Skin epidermis (tissue), 12 donors: ENCODE data around the gene USP25.
A peak's percentile ranks its signal among the peaks of the same experiment; 100 is the strongest.

Experiments used
- H3K27ac ChIP-seq, 21 experiments: fragments of 200-600 bp; sonication (generic) in 11 of 21; one replicate each; pipeline ENCODE4 v1.5.0; 2020; ENCODE audit warnings: mild to moderate bottlenecking in 3 of 21, inconsistent platforms in 2 of 21, moderate library complexity in 2 of 21
- H3K4me3 ChIP-seq, 7 experiments: fragments of 200-600 bp; sonication (generic) in 2 of 7; one replicate each; pipeline ENCODE4 v1.5.0; 2020; ENCODE audit warnings: inconsistent platforms in 2 of 7, mild to moderate bottlenecking in 2 of 7, moderate library complexity in 1 of 7

The USP25 gene

GRCh38 chr21:15797577-15798363 lies 68.0 kb downstream of the USP25 start:
- no peak overlapping the region for H3K4me3 ChIP-seq
- no peak overlapping the region for H3K27ac ChIP-seq

- no peak overlapping the region for H3K4me3 ChIP-seq
- no peak overlapping the region for H3K27ac ChIP-seq
Observed at GRCh38 chr21:15801352-15801863, 71.6 kb downstream of the USP25 start.

GRCh38 chr21:15804247-15805005 lies 74.6 kb downstream of the USP25 start:
- Histone ChIP-seq H3K27ac (no peak overlapping the region), H3K4me3 (no peak overlapping the region)

- Histone ChIP-seq H3K27ac (no peak overlapping the region), H3K4me3 (no peak overlapping the region)
Observed at GRCh38 chr21:15809065-15809464, 79.3 kb downstream of the USP25 start.

- no peak overlapping the region for H3K4me3 ChIP-seq
Observed at GRCh38 chr21:15809818-15810217, 80.0 kb downstream of the USP25 start.

GRCh38 chr21:15815285-15815684 lies 85.5 kb downstream of the USP25 start:
- H3K4me3 ChIP-seq, result no peak overlapping the region
- H3K27ac ChIP-seq, result no peak overlapping the region

More at GRCh38 chr21:15809818-15810217, 80.0 kb downstream of the USP25 start:
- H3K27ac ChIP-seq, result no peak overlapping the region

GRCh38 chr21:15820327-15820726 lies 90.5 kb downstream of the USP25 start:
- H3K27ac ChIP-seq, result no peak overlapping the region
- no peak overlapping the region for H3K4me3 ChIP-seq

GRCh38 chr21:15820852-15821379 lies 91.1 kb downstream of the USP25 start:
- no peak overlapping the region for H3K27ac ChIP-seq
- no peak overlapping the region for H3K4me3 ChIP-seq

- Histone ChIP-seq H3K27ac (peak overlapping the region in 2 of 21 experiments; percentile 7 to 8), H3K4me3 (no peak overlapping the region)
Observed at GRCh38 chr21:15823486-15824150, 93.8 kb downstream of the USP25 start.

GRCh38 chr21:15825700-15826099 lies 95.9 kb downstream of the USP25 start:
- Histone ChIP-seq H3K27ac (no peak overlapping the region), H3K4me3 (no peak overlapping the region)

- H3K4me3 ChIP-seq, result no peak overlapping the region
- no peak overlapping the region for H3K27ac ChIP-seq
Observed at GRCh38 chr21:15826147-15826780, 96.5 kb downstream of the USP25 start.

- no peak overlapping the region for H3K4me3 ChIP-seq
- no peak overlapping the region for H3K27ac ChIP-seq
Observed at GRCh38 chr21:15826908-15827601, 97.3 kb downstream of the USP25 start.

- H3K27ac ChIP-seq, result no peak overlapping the region
Observed at GRCh38 chr21:15831497-15831896, 101.7 kb downstream of the USP25 start.

GRCh38 chr21:15837645-15838044 lies 107.9 kb downstream of the USP25 start:
- Histone ChIP-seq H3K4me3 (no peak overlapping the region), H3K27ac (no peak overlapping the region)

More at GRCh38 chr21:15831497-15831896, 101.7 kb downstream of the USP25 start:
- no peak overlapping the region for H3K4me3 ChIP-seq

GRCh38 chr21:15839026-15839425 lies 109.2 kb downstream of the USP25 start:
- no peak overlapping the region for H3K27ac ChIP-seq

GRCh38 chr21:15839601-15840000 lies 109.8 kb downstream of the USP25 start:
- Histone ChIP-seq H3K27ac (no peak overlapping the region), H3K4me3 (no peak overlapping the region)

More at GRCh38 chr21:15839026-15839425, 109.2 kb downstream of the USP25 start:
- no peak overlapping the region for H3K4me3 ChIP-seq

GRCh38 chr21:15840406-15840805 lies 110.6 kb downstream of the USP25 start:
- Histone ChIP-seq H3K27ac (no peak overlapping the region), H3K4me3 (no peak overlapping the region)

GRCh38 chr21:15841856-15842564 lies 112.2 kb downstream of the USP25 start:
- Histone ChIP-seq H3K4me3 (no peak overlapping the region), H3K27ac (no peak overlapping the region)

- Histone ChIP-seq H3K27ac (no peak overlapping the region), H3K4me3 (no peak overlapping the region)
Observed at GRCh38 chr21:15842565-15842880, 112.7 kb downstream of the USP25 start.
